HEK293 (cell line): ENCODE data around the gene GAS2L2.

ENCODE experiments used
- ATF2 ChIP-seq: fragments of 450-650 bp; formaldehyde crosslinking; IDR thresholded peaks from 2 replicates; pipeline ENCODE4 v1.5.1; 2016; ENCODE audit warnings: missing biosample characterization, missing genetic modification characterization, low read depth
- HOXC10 ChIP-seq: sonication (generic); formaldehyde crosslinking; IDR thresholded peaks from 2 replicates; pipeline ENCODE4 v1.8.1; 2023; ENCODE audit warnings: mild to moderate bottlenecking, missing genetic modification reagents
- KLF16 ChIP-seq: fragments of 450-650 bp; formaldehyde crosslinking; IDR thresholded peaks from 2 replicates; pipeline ENCODE4 v1.5.1; 2017; ENCODE audit warnings: missing biosample characterization, missing genetic modification characterization
- OSR2 ChIP-seq: fragments of 450-650 bp; formaldehyde crosslinking; IDR thresholded peaks from 2 replicates; pipeline ENCODE4 v1.5.1; 2016; ENCODE audit warnings: missing biosample characterization, missing genetic modification characterization
- PRDM10 ChIP-seq: fragments of 450-650 bp; formaldehyde crosslinking; IDR thresholded peaks from 2 replicates; pipeline ENCODE4 v1.5.1; 2016; ENCODE audit warnings: missing biosample characterization, missing genetic modification characterization
- PRDM2 ChIP-seq: fragments of 450-650 bp; formaldehyde crosslinking; IDR thresholded peaks from 2 replicates; pipeline ENCODE4 v1.5.1; 2016; ENCODE audit warnings: missing biosample characterization, missing genetic modification characterization, borderline replicate concordance
- SP7 ChIP-seq: fragments of 450-650 bp; formaldehyde crosslinking; IDR thresholded peaks from 2 replicates; pipeline ENCODE4 v1.5.1; 2016; ENCODE audit warnings: missing biosample characterization, missing genetic modification characterization
- TRIM28 ChIP-seq: IDR thresholded peaks from 2 replicates; pipeline ENCODE4 v1.6.1; 2011; ENCODE audit warnings: low read length, control low read depth, borderline replicate concordance
- ZBTB20 ChIP-seq: fragments of 450-650 bp; formaldehyde crosslinking; IDR thresholded peaks from 2 replicates; pipeline ENCODE4 v1.5.1; 2016; ENCODE audit warnings: missing biosample characterization, missing genetic modification characterization
- ZBTB21 ChIP-seq: fragments of 450-650 bp; formaldehyde crosslinking; IDR thresholded peaks from 2 replicates; pipeline ENCODE4 v1.5.1; 2017; ENCODE audit warnings: missing biosample characterization, missing genetic modification characterization
- ZFHX2 ChIP-seq: fragments of 450-650 bp; formaldehyde crosslinking; conservative IDR thresholded peaks from 2 replicates; pipeline ENCODE4 v1.5.1; 2016; ENCODE audit warnings: missing biosample characterization, missing genetic modification characterization
- ZNF148 ChIP-seq: fragments of 450-650 bp; formaldehyde crosslinking; IDR thresholded peaks from 2 replicates; pipeline ENCODE4 v1.5.0; 2017; ENCODE audit warnings: missing biosample characterization, missing genetic modification characterization, borderline replicate concordance
- ZNF214 ChIP-seq: fragments of 450-650 bp; formaldehyde crosslinking; IDR thresholded peaks from 2 replicates; pipeline ENCODE4 v1.5.1; 2017; ENCODE audit warnings: missing biosample characterization, mild to moderate bottlenecking, missing genetic modification characterization, borderline replicate concordance
- ZNF24 ChIP-seq: fragments of 450-650 bp; formaldehyde crosslinking; IDR thresholded peaks from 2 replicates; pipeline ENCODE4 v1.5.1; 2016; ENCODE audit warnings: missing biosample characterization, missing genetic modification characterization
- ZNF324 ChIP-seq: fragments of 450-650 bp; formaldehyde crosslinking; IDR thresholded peaks from 2 replicates; pipeline ENCODE4 v1.5.1; 2016; ENCODE audit warnings: missing biosample characterization, missing genetic modification characterization
- ZNF416 ChIP-seq: fragments of 450-650 bp; formaldehyde crosslinking; IDR thresholded peaks from 2 replicates; pipeline ENCODE4 v1.5.1; 2016; ENCODE audit warnings: missing biosample characterization, missing genetic modification characterization
- ZNF433 ChIP-seq: fragments of 450-650 bp; formaldehyde crosslinking; IDR thresholded peaks from 2 replicates; pipeline ENCODE4 v1.5.1; 2016; ENCODE audit warnings: missing biosample characterization, missing genetic modification characterization, low read depth
- ZNF544 ChIP-seq: fragments of 450-650 bp; formaldehyde crosslinking; IDR thresholded peaks from 2 replicates; pipeline ENCODE4 v1.5.0; 2017; ENCODE audit warnings: missing biosample characterization, missing genetic modification characterization
- ZNF600 ChIP-seq: fragments of 450-650 bp; formaldehyde crosslinking; IDR thresholded peaks from 2 replicates; pipeline ENCODE4 v1.5.1; 2016; ENCODE audit warnings: missing biosample characterization, missing genetic modification characterization
- ZNF629 ChIP-seq: fragments of 450-650 bp; formaldehyde crosslinking; IDR thresholded peaks from 2 replicates; pipeline ENCODE4 v1.5.1; 2017; ENCODE audit warnings: missing biosample characterization, missing genetic modification characterization

The GAS2L2 gene

GRCh38 chr17:35788477-35789368, 35.7 kb upstream of the GAS2L2 start (continued):
- no peak for TF ChIP-seq ZNF148 (tag by site-specific recombination)
- peak; percentile 92 for TF ChIP-seq ZBTB21
- TF ChIP-seq ZNF433 (tag by site-specific recombination), result no peak
- TF ChIP-seq ZNF600 (tag by site-specific recombination), result peak; percentile 72
- no peak for TF ChIP-seq ZNF544 (tag by site-specific recombination)
- no peak for TF ChIP-seq ZNF416 (tag by site-specific recombination)
- TF ChIP-seq SP7 (tag by site-specific recombination), result peak; percentile 31; the same call in 1 of the 2 replicates
- peak; percentile 97 for TF ChIP-seq ATF2 (tag by site-specific recombination)
- peak; percentile 77 for TF ChIP-seq PRDM10 (tag by site-specific recombination)
- TF ChIP-seq ZFHX2, result 0 out of 2 replicates have a peak, but pooled peaks have one; percentile 17
- TF ChIP-seq ZNF214 (tag by site-specific recombination), result no peak
- TF ChIP-seq ZBTB20, result peak; percentile 92
- peak; percentile 23; the same call in 1 of the 2 replicates for TF ChIP-seq ZNF24 (tag by site-specific recombination)
- peak; percentile 73 for TF ChIP-seq OSR2 (tag by site-specific recombination)
- TF ChIP-seq KLF16 (tag by site-specific recombination), result peak; percentile 22; the same call in 1 of the 2 replicates
- 0 out of 2 replicates have a peak, but pooled peaks have one; percentile 17 for TF ChIP-seq TRIM28
- no peak for TF ChIP-seq ZNF324 (tag by site-specific recombination)
- TF ChIP-seq PRDM2 (tag by site-specific recombination), result no peak
- TF ChIP-seq ZNF629 (tag by site-specific recombination), result peak; percentile 90
- no peak for TF ChIP-seq HOXC10 (CRISPR knock-in tag)
- TF ChIP-seq, all 188 proteins: peak for 20
